ENCODE data around the gene CLCA1. TPM values are rescaled to one million over a fixed set of nuclear protein-coding genes. Genes with fewer than 3 reads are reported as not detected.

The CLCA1 gene
- total and polyA plus RNA-seq, 2 experiments from 2014 or later = not detected

DNA sequence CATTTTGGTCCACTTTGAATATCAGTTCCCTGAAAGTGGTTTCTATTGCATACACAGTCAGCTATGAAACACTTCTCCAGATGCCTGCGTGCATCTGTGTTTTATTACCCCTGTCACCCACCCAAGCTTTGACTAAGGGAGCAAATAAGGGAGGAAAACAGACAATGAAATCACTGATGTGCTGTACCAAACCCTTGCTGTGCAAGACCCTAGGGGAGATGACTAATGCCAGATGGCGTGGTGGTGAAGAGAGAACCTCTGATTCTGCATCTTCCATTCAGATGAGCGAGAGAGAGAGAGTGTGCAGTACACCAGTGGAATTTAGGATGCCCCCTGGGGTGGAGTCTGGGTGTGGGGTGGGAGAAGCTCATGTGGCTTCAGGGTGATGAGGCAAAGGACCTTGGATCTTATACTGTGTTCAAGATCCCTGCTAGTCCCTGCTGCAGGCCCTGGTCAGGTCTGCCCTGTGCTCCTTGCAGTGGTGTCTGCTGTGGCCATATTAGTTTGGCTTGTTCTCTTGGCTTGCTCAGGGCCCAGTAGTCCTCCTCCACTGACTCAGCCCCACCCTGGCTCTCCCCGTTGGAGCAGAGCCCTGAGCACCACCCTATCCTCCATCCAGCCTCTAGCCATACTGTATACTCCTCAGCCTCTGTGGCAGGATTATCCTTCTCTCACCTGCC is 18.5 kb downstream of the CLCA1 start:
- H3K36me3 ChIP-seq (ENCODE audit: insufficient read depth) = no peaks in the 10 kb centered on the region
- no peaks in the 10 kb centered on the region for H3K9me3 Mint-ChIP-seq
- H3K4me2 ChIP-seq = no peak overlapping the region
- no peaks in the 10 kb centered on the region for H3K36me3 Mint-ChIP-seq (ENCODE audit: low read depth)
- ATAC-seq = no peak
- no peaks in the 10 kb centered on the region for H3K27me3 Mint-ChIP-seq (ENCODE audit: insufficient read depth, low read depth, poor library complexity)
- peaks cover 3% of the 10 kb centered on the region; the same call in 1 of the 3 replicates for H3K4me1 Mint-ChIP-seq
- peaks cover 4% of the 10 kb centered on the region; the same call in 1 of the 2 replicates for H3K9me2 ChIP-seq (ENCODE audit: insufficient read depth)
- no peak overlapping the region for H3K27ac ChIP-seq (ENCODE audit: low read depth)
- DNase-seq (ENCODE audit: low spot score) = no peak
- H3K27ac Mint-ChIP-seq = no peak overlapping the region
- H3F3A ChIP-seq (replicated peaks; ENCODE audit: low read depth) = no peaks in the 10 kb centered on the region
- H3K27me3 ChIP-seq (ENCODE audit: insufficient read depth) = no peaks in the 10 kb centered on the region
- H4K20me1 ChIP-seq (replicated peaks; ENCODE audit: insufficient read depth) = no peaks in the 10 kb centered on the region
- TF ChIP-seq, protein P1, sequence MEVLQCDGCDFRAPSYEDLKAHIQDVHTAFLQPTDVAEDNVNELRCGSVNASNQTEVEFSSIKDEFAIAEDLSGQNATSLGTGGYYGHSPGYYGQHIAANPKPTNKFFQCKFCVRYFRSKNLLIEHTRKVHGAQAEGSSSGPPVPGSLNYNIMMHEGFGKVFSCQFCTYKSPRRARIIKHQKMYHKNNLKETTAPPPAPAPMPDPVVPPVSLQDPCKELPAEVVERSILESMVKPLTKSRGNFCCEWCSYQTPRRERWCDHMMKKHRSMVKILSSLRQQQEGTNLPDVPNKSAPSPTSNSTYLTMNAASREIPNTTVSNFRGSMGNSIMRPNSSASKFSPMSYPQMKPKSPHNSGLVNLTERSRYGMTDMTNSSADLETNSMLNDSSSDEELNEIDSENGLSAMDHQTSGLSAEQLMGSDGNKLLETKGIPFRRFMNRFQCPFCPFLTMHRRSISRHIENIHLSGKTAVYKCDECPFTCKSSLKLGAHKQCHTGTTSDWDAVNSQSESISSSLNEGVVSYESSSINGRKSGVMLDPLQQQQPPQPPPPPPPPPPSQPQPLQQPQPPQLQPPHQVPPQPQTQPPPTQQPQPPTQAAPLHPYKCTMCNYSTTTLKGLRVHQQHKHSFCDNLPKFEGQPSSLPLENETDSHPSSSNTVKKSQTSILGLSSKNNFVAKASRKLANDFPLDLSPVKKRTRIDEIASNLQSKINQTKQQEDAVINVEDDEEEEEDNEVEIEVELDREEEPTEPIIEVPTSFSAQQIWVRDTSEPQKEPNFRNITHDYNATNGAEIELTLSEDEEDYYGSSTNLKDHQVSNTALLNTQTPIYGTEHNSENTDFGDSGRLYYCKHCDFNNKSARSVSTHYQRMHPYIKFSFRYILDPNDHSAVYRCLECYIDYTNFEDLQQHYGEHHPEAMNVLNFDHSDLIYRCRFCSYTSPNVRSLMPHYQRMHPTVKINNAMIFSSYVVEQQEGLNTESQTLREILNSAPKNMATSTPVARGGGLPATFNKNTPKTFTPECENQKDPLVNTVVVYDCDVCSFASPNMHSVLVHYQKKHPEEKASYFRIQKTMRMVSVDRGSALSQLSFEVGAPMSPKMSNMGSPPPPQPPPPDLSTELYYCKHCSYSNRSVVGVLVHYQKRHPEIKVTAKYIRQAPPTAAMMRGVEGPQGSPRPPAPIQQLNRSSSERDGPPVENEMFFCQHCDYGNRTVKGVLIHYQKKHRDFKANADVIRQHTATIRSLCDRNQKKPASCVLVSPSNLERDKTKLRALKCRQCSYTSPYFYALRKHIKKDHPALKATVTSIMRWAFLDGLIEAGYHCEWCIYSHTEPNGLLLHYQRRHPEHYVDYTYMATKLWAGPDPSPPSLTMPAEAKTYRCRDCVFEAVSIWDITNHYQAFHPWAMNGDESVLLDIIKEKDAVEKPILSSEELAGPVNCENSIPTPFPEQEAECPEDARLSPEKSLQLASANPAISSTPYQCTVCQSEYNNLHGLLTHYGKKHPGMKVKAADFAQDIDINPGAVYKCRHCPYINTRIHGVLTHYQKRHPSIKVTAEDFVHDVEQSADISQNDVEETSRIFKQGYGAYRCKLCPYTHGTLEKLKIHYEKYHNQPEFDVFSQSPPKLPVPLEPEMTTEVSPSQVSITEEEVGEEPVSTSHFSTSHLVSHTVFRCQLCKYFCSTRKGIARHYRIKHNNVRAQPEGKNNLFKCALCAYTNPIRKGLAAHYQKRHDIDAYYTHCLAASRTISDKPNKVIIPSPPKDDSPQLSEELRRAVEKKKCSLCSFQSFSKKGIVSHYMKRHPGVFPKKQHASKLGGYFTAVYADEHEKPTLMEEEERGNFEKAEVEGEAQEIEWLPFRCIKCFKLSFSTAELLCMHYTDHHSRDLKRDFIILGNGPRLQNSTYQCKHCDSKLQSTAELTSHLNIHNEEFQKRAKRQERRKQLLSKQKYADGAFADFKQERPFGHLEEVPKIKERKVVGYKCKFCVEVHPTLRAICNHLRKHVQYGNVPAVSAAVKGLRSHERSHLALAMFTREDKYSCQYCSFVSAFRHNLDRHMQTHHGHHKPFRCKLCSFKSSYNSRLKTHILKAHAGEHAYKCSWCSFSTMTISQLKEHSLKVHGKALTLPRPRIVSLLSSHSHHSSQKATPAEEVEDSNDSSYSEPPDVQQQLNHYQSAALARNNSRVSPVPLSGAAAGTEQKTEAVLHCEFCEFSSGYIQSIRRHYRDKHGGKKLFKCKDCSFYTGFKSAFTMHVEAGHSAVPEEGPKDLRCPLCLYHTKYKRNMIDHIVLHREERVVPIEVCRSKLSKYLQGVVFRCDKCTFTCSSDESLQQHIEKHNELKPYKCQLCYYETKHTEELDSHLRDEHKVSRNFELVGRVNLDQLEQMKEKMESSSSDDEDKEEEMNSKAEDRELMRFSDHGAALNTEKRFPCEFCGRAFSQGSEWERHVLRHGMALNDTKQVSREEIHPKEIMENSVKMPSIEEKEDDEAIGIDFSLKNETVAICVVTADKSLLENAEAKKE (CRISPR knock-in tag; IDR thresholded peaks at IDR 0.05) = no peak
- TF ChIP-seq JUNB (IDR thresholded peaks at IDR 0.05; ENCODE audit: unreplicated experiment) = no peak
- TF ChIP-seq, protein P2, sequence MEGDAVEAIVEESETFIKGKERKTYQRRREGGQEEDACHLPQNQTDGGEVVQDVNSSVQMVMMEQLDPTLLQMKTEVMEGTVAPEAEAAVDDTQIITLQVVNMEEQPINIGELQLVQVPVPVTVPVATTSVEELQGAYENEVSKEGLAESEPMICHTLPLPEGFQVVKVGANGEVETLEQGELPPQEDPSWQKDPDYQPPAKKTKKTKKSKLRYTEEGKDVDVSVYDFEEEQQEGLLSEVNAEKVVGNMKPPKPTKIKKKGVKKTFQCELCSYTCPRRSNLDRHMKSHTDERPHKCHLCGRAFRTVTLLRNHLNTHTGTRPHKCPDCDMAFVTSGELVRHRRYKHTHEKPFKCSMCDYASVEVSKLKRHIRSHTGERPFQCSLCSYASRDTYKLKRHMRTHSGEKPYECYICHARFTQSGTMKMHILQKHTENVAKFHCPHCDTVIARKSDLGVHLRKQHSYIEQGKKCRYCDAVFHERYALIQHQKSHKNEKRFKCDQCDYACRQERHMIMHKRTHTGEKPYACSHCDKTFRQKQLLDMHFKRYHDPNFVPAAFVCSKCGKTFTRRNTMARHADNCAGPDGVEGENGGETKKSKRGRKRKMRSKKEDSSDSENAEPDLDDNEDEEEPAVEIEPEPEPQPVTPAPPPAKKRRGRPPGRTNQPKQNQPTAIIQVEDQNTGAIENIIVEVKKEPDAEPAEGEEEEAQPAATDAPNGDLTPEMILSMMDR (conservative IDR thresholded peaks at IDR 0.05; ENCODE audit: low read depth in 2 of 2) = no peak
- no peak for TF ChIP-seq CREB1 (CRISPR knock-in tag; IDR thresholded peaks at IDR 0.05; ENCODE audit: low read depth)
- TF ChIP-seq EZH2 (IDR thresholded peaks at IDR 0.05; ENCODE audit: low read depth, unreplicated experiment) = no peak
- no peak for TF ChIP-seq ZNF331 (CRISPR knock-in tag; IDR thresholded peaks at IDR 0.05; ENCODE audit: low read depth)
- no peak for TF ChIP-seq NANOG (IDR thresholded peaks at IDR 0.05; ENCODE audit: borderline replicate concordance)
- TF ChIP-seq STAT1 (IDR thresholded peaks at IDR 0.05; ENCODE audit: unreplicated experiment) = no peak
- TF ChIP-seq, protein P3, sequence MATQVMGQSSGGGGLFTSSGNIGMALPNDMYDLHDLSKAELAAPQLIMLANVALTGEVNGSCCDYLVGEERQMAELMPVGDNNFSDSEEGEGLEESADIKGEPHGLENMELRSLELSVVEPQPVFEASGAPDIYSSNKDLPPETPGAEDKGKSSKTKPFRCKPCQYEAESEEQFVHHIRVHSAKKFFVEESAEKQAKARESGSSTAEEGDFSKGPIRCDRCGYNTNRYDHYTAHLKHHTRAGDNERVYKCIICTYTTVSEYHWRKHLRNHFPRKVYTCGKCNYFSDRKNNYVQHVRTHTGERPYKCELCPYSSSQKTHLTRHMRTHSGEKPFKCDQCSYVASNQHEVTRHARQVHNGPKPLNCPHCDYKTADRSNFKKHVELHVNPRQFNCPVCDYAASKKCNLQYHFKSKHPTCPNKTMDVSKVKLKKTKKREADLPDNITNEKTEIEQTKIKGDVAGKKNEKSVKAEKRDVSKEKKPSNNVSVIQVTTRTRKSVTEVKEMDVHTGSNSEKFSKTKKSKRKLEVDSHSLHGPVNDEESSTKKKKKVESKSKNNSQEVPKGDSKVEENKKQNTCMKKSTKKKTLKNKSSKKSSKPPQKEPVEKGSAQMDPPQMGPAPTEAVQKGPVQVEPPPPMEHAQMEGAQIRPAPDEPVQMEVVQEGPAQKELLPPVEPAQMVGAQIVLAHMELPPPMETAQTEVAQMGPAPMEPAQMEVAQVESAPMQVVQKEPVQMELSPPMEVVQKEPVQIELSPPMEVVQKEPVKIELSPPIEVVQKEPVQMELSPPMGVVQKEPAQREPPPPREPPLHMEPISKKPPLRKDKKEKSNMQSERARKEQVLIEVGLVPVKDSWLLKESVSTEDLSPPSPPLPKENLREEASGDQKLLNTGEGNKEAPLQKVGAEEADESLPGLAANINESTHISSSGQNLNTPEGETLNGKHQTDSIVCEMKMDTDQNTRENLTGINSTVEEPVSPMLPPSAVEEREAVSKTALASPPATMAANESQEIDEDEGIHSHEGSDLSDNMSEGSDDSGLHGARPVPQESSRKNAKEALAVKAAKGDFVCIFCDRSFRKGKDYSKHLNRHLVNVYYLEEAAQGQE (IDR thresholded peaks at IDR 0.05; ENCODE audit: unreplicated experiment) = no peak
- TF ChIP-seq, protein P4, sequence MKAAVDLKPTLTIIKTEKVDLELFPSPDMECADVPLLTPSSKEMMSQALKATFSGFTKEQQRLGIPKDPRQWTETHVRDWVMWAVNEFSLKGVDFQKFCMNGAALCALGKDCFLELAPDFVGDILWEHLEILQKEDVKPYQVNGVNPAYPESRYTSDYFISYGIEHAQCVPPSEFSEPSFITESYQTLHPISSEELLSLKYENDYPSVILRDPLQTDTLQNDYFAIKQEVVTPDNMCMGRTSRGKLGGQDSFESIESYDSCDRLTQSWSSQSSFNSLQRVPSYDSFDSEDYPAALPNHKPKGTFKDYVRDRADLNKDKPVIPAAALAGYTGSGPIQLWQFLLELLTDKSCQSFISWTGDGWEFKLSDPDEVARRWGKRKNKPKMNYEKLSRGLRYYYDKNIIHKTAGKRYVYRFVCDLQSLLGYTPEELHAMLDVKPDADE (IDR thresholded peaks at IDR 0.05) = no peak
- no peak for TF ChIP-seq EZH2phosphoT487 (IDR thresholded peaks at IDR 0.05; ENCODE audit: unreplicated experiment)
- TF ChIP-seq ZNF114 (CRISPR knock-in tag; IDR thresholded peaks at IDR 0.05) = no peak
- H3K4me1 ChIP-seq (ENCODE audit: insufficient read depth) = peaks cover 6% of the 10 kb centered on the region
- H3K4me3 ChIP-seq = no peak overlapping the region
- no peak overlapping the region for H2AFZ ChIP-seq
- H3K4me3 Mint-ChIP-seq = no peak overlapping the region
- H3K79me2 ChIP-seq (replicated peaks; ENCODE audit: insufficient read depth) = no peaks in the 10 kb centered on the region
